NCI-H1048 (cell line): Measurements from ENCODE around the gene CAPN7.

Source experiments
- DNase-seq: peaks from one replicate; lab custom pipeline; 2025; lab: John Stamatoyannopoulos, UW

The CAPN7 gene

GRCh38 chr3:15298504-15298903, 92.5 kb downstream of the CAPN7 start:
- no peak for DNase-seq

GRCh38 chr3:15299036-15299435, 93.0 kb downstream of the CAPN7 start:
- no peak for DNase-seq

DNA sequence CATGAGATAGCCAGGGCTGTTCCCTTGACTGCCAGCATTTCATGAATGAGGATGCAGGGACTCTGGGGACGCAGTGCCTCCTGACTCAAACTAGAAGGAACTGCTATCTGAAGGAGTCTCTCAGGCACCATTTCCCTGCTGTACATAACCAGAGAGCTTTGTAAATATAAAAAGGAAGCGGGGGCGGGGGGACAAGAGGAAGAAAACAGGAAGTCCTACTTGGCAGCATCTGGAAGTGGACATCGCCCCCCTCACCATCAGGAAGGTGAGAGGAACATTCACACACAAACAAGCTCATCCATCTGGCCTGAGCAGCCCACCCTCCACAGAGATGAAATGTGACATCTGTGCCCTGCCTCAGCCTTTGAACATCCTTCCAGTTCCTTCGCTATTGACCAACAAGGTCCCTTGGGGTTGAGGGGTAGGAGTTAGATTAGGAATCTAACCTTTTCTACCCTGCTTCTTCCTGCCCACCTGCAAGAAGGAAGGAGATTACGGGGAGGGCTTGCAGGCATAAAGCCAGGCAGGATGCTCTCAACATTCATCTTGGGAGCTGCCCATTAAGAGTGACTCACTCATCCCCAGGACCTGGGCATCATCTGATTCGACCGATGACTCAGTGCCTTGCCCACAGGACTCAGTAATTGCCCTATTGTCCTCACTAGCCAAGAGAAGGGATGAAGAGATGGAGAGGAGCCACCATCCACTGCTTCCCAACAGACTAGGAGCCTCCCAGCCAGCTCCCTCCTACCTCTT, 94.5 kb downstream of the CAPN7 start:
- DNase-seq, result no peak

GRCh38 chr3:15301761-15302160, 95.7 kb downstream of the CAPN7 start:
- no peak for DNase-seq
